Trophoblast cell (in vitro differentiated cells and primary cell): ENCODE data around the gene ADARB2.
A peak's percentile ranks its signal among the peaks of the same experiment; 100 is the strongest.

Experiments
- DNase-seq, 2 donors: peaks; one replicate each; pipeline ENCODE4 v3.0.0-alpha.2; 2016
- H2AFZ ChIP-seq: 2 replicates; pipeline ENCODE4 v1.6.1; 2013; ENCODE audit warnings: low read length, moderate library complexity, mild to moderate bottlenecking; ENCODE audit not compliant: insufficient read depth, poor library complexity
- H2AK5ac ChIP-seq: 2 replicates; pipeline ENCODE4 v1.6.1; 2013; ENCODE audit warnings: mild to moderate bottlenecking, low read length
- H2BK120ac ChIP-seq: 2 replicates; pipeline ENCODE4 v1.6.1; 2013; ENCODE audit warnings: low read length, mild to moderate bottlenecking, moderate library complexity; ENCODE audit not compliant: insufficient read depth, poor library complexity
- H2BK12ac ChIP-seq: 2 replicates; pipeline ENCODE4 v1.6.1; 2013; ENCODE audit warnings: mild to moderate bottlenecking, low read length, moderate library complexity
- H2BK5ac ChIP-seq: 2 replicates; pipeline ENCODE4 v1.6.1; 2013; ENCODE audit warnings: low read length, low read depth, moderate library complexity, mild to moderate bottlenecking; ENCODE audit not compliant: poor library complexity
- H3K14ac ChIP-seq: 2 replicates; pipeline ENCODE4 v1.6.1; 2013; ENCODE audit warnings: mild to moderate bottlenecking, low read length
- H3K18ac ChIP-seq: 2 replicates; pipeline ENCODE4 v1.6.1; 2013; ENCODE audit warnings: mild to moderate bottlenecking, low read length
- H3K23ac ChIP-seq: 2 replicates; pipeline ENCODE4 v1.6.1; 2013; ENCODE audit warnings: low read length
- H3K27ac ChIP-seq: 2 replicates; pipeline ENCODE4 v1.5.1; 2013; ENCODE audit warnings: low read depth, mild to moderate bottlenecking, inconsistent platforms, low read length, moderate library complexity
- H3K27me3 ChIP-seq: 2 replicates; pipeline ENCODE4 v1.6.1; 2013; ENCODE audit warnings: inconsistent platforms, mild to moderate bottlenecking, low read length, moderate library complexity; ENCODE audit not compliant: insufficient read depth
- H3K36me3 ChIP-seq, 2 experiments: 1 replicate in 1 of 2; 2 replicates in 1 of 2; pipeline ENCODE4 v1.6.1; 2013; ENCODE audit warnings: low read length in 2 of 2, mild to moderate bottlenecking in 2 of 2, moderate library complexity in 1 of 2; ENCODE audit not compliant: insufficient read depth in 2 of 2, control insufficient read depth in 1 of 2
- H3K4ac ChIP-seq: 2 replicates; pipeline ENCODE4 v1.6.1; 2013; ENCODE audit warnings: low read depth, mild to moderate bottlenecking, low read length, moderate library complexity
- H3K4me1 ChIP-seq, 2 experiments: 1 replicate in 1 of 2; 2 replicates in 1 of 2; pipeline ENCODE4 v1.6.1; 2013; ENCODE audit warnings: low read length in 2 of 2, mild to moderate bottlenecking in 2 of 2, moderate library complexity in 1 of 2; ENCODE audit not compliant: insufficient read depth in 2 of 2, control insufficient read depth in 1 of 2
- H3K4me2 ChIP-seq: 2 replicates; pipeline ENCODE4 v1.6.1; 2013; ENCODE audit warnings: inconsistent platforms, mild to moderate bottlenecking, low read length, moderate library complexity
- H3K4me3 ChIP-seq: 2 replicates; pipeline ENCODE4 v1.5.1; 2013; ENCODE audit warnings: mild to moderate bottlenecking, low read depth, low read length, inconsistent platforms
- H3K79me1 ChIP-seq: one replicate; pipeline ENCODE4 v1.6.1; 2013; ENCODE audit warnings: low read length
- H3K79me2 ChIP-seq: 2 replicates; pipeline ENCODE4 v1.6.1; 2013; ENCODE audit warnings: low read length, mild to moderate bottlenecking; ENCODE audit not compliant: control insufficient read depth, insufficient read depth, poor library complexity
- H3K9ac ChIP-seq: 2 replicates; pipeline ENCODE4 v1.6.1; 2013; ENCODE audit warnings: mild to moderate bottlenecking, low read length
- H3K9me3 ChIP-seq: 2 replicates; pipeline ENCODE4 v1.6.1; 2013; ENCODE audit warnings: low read depth, mild to moderate bottlenecking, control low read depth, inconsistent platforms, low read length; ENCODE audit not compliant: insufficient read depth
- H4K12ac ChIP-seq: 2 replicates; pipeline ENCODE4 v1.6.1; 2013; ENCODE audit warnings: low read depth, mild to moderate bottlenecking, low read length, moderate library complexity
- H4K8ac ChIP-seq: 2 replicates; pipeline ENCODE4 v1.6.1; 2013; ENCODE audit warnings: low read depth, mild to moderate bottlenecking, low read length, moderate library complexity
- H4K91ac ChIP-seq: one replicate; pipeline ENCODE4 v1.6.1; 2013; ENCODE audit warnings: low read depth, mild to moderate bottlenecking, low read length, moderate library complexity
- WGBS: extraction: QIAGEN DNeasy Blood & Tissue Kit; methylation state at CpG from one replicate; pipeline ENCODE4 v1.1.7; 2013; ENCODE audit warnings: missing lambda C conversion rate; ENCODE audit not compliant: insufficient read length, insufficient coverage; ENCODE audit errors: extremely low coverage; 5-methylcytosine and 5-hydroxymethylcytosine counted together

ADARB2 gene

DNA sequence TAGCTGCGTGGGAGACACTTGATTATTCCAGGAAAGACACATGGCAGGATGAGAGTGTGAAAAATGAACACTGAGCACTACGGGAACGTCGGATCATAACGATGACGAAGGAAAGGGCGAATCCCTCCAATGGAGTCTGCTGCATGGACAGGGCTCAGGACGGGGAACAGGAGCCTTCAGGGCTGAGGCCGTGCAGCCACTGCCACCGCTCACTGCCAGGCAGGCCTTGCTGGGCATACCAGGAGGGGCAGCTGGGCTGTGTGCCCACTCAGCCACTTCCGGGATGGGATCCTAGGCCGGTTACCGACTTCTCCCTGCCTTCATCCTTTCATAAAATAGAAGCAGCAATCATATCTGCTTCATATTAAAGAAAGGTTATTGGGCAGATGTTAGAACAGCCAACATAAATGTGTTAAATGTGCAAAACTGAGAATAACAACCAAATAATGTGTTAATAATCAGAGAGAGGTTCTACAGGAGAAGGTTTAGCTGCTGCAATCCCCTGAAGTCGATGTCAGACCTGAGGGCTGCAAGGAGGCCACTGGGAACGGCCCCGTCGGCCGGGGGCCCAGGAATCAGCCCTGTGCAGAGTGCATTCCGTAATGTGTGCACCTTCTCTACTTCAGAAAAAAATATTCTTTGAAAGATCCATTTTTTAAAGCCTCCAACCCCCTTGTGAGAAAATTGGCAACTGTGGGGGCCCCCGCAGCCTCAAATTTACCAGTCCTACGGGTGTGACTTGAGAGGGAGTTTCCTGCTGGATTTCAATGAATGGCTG, 63.6 kb downstream of the ADARB2 start:
- no peak overlapping the region for H3K4ac ChIP-seq
- no peak overlapping the region for H4K8ac ChIP-seq
- no peak overlapping the region for H3K14ac ChIP-seq
- H3K4me1 ChIP-seq = peaks cover 3 to 11% of the 10 kb centered on the region in 2 experiments
- no peak overlapping the region for H2BK120ac ChIP-seq
- no peak overlapping the region for H2BK5ac ChIP-seq
- no peaks in the 10 kb centered on the region for H3K36me3 ChIP-seq
- H3K18ac ChIP-seq = no peak overlapping the region
- no peak overlapping the region for H2BK12ac ChIP-seq
- no peak overlapping the region for H2AK5ac ChIP-seq
- no peak overlapping the region for H2AFZ ChIP-seq
- H3K9ac ChIP-seq = no peak overlapping the region
- H3K4me3 ChIP-seq = no peak overlapping the region
- WGBS = no CpG with 5 or more reads among the region's 21 CpGs
- no peak overlapping the region for H3K23ac ChIP-seq
- no peak overlapping the region for H4K12ac ChIP-seq
- H3K4me2 ChIP-seq = no peak overlapping the region
- DNase-seq = no peak
- no peaks in the 10 kb centered on the region for H3K79me1 ChIP-seq
- no peak overlapping the region for H3K27ac ChIP-seq
- no peaks in the 10 kb centered on the region for H3K27me3 ChIP-seq
- H3K9me3 ChIP-seq = no peaks in the 10 kb centered on the region
- H4K91ac ChIP-seq = no peak overlapping the region
- H3K79me2 ChIP-seq = no peaks in the 10 kb centered on the region

DNA sequence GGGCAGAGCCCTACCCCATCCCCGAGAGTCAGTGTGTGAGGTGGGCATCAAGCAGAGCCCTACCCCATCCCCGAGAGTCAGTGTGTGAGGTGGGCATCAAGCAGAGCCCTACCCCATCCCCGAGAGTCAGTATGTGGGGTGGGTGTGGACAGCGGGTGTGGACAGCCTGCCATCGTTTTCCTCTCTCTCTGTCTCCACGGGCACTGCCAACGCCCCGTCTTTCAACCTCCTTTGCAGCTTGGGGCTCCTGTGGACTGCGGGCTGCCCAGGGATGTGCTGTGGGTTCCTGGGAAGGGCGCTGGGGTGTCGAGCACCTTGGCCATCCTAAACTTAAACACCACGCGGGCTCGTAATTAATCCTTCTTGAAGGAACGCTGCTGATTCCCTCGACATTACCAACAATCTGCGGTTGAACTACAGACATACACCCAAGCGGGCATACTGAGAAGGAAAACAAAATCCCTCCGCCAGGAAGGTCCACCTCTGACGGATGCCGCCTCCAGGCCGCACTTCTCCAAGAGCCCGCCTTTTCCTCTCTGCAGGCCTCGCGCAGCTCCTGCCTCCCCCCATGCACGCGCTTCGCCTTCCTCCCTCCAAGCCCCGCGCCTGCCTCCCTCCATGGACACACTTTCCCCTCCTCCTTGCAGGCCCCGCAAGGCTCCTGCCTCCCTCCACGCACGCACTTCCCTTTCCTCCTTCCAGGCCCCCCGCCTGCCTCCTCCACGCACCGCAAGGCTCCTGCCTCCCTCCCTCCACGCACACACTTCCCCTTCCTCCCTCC, 65.1 kb downstream of the ADARB2 start:
- DNase-seq = no peak
- Histone ChIP-seq H3K4me2 (no peak overlapping the region), H2AK5ac (no peak overlapping the region), H2BK12ac (no peak overlapping the region), H3K9me3 (no peaks in the 10 kb centered on the region), H4K91ac (no peak overlapping the region), H3K9ac (no peak overlapping the region), H4K8ac (no peak overlapping the region), H2BK5ac (no peak overlapping the region), H3K23ac (no peak overlapping the region), H3K18ac (no peak overlapping the region), H2BK120ac (no peak overlapping the region), H3K79me1 (no peaks in the 10 kb centered on the region), H3K4me3 (no peak overlapping the region), H3K27ac (no peak overlapping the region), H3K14ac (no peak overlapping the region), H3K27me3 (no peaks in the 10 kb centered on the region), H3K4me1 (peaks cover 3 to 11% of the 10 kb centered on the region in 2 experiments), H3K36me3 (no peaks in the 10 kb centered on the region), H3K4ac (no peak overlapping the region), H4K12ac (no peak overlapping the region), H2AFZ (no peak overlapping the region), H3K79me2 (no peaks in the 10 kb centered on the region)
- WGBS = no CpG with 5 or more reads among the region's 37 CpGs

DNA sequence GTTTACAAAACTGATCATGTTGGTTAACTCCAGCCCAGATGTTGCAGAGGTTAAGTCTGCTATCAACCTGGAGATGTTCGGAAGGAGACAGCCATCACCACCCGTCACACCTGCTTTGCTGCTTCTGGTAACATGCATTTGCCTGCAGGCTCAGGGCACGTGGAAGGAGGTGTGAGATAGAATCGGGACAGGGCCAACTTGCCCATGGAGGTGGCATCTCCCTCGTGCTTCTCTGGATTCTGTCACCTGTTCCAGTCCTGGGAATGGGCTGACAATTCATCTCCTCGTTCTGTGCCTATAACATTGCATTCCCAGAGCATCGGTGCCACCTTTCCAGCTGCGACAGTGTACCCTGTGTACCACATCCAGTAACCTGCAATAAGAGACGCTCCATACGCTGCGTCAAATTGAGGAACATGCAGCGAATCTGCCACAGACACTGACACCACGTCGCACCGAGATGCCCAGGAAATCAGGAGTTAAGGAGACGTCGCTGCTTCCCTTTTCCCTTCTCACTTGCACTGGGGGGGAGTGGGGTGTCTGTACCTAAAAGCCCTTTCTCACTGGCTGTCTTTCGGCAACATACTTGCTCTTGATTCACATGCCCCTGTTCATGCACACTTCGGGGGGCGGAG, 65.8 kb downstream of the ADARB2 start:
- Histone ChIP-seq H4K91ac (no peak overlapping the region), H3K14ac (no peak overlapping the region), H3K4me2 (no peak overlapping the region), H3K36me3 (no peaks in the 10 kb centered on the region), H3K23ac (no peak overlapping the region), H2BK5ac (no peak overlapping the region), H3K27me3 (no peaks in the 10 kb centered on the region), H3K27ac (no peak overlapping the region), H2AK5ac (no peak overlapping the region), H2AFZ (no peak overlapping the region), H3K79me1 (no peaks in the 10 kb centered on the region), H3K9me3 (no peaks in the 10 kb centered on the region), H3K18ac (no peak overlapping the region), H3K4me1 (peaks cover 3 to 11% of the 10 kb centered on the region in 2 experiments), H3K4ac (no peak overlapping the region), H3K9ac (peak overlapping the region; percentile 2), H2BK12ac (no peak overlapping the region), H3K79me2 (no peaks in the 10 kb centered on the region), H2BK120ac (no peak overlapping the region), H4K12ac (no peak overlapping the region), H3K4me3 (peak overlapping the region; percentile 53), H4K8ac (no peak overlapping the region)
- DNase-seq = no peak
- no CpG with 5 or more reads among the region's 20 CpGs for WGBS

DNA sequence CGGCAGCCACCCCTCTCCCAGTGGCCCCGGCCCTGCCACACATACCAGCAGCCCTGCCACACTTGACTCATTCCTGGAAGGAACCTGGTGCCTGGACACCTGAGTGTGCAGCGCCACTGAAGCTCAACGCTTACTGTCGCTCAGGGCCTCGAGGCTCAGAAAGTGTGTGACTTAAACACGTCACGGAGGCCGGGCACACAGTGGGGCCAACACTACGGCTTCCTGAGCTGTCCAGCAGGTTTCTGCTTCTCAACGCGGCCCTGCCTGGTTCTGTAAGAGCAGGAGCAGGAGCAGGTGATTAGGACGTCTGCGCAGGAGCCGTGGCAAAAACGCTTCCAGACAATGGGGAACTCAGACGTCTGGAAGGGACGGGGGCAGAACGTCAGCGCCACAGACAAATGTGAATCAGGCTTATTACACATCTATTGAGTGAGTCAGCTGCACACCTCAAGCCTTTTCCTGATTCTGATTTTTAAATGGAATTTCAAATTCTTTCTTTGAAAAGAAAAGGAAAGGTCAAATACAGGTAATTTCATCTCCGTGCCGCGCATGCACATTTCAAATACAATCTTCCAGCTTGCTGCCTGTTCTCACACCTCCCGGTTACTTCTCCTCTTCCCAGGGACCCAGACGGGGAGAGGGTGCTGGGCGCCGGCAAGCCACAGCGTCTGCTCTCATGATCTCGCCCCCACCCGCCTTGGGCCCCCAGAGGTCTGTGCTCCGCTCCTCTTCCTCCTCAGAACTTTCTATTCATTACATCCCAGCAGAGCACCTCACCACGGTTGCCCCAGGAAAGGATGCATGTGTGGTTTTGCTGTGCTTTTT, 66.6 kb downstream of the ADARB2 start:
- H2BK120ac ChIP-seq = no peak overlapping the region

More for the DNA sequence above, 66.6 kb downstream of the ADARB2 start:
- Histone ChIP-seq H3K9me3 (no peaks in the 10 kb centered on the region), H3K23ac (no peak overlapping the region), H4K8ac (no peak overlapping the region), H2BK5ac (no peak overlapping the region), H3K14ac (no peak overlapping the region), H2BK12ac (no peak overlapping the region), H3K27me3 (no peaks in the 10 kb centered on the region), H4K12ac (no peak overlapping the region), H3K4me1 (peaks cover 3 to 11% of the 10 kb centered on the region in 2 experiments), H3K79me2 (no peaks in the 10 kb centered on the region), H3K79me1 (no peaks in the 10 kb centered on the region), H3K4me2 (no peak overlapping the region), H3K9ac (no peak overlapping the region), H3K4me3 (no peak overlapping the region), H2AK5ac (no peak overlapping the region), H3K36me3 (no peaks in the 10 kb centered on the region), H3K4ac (no peak overlapping the region), H2AFZ (no peak overlapping the region), H3K18ac (no peak overlapping the region), H4K91ac (no peak overlapping the region), H3K27ac (no peak overlapping the region)
- WGBS = no CpG with 5 or more reads among the region's 32 CpGs
- no peak for DNase-seq
